ENCODE data around the gene IL17RE. TPM values are rescaled to one million over a fixed set of nuclear protein-coding genes. Genes with fewer than 3 reads are reported as not detected.
A peak's percentile ranks its signal among the peaks of the same experiment; 100 is the strongest.
"Not testable (repeated sequence)": the region's sequence is repeated elsewhere in the genome, so short reads cannot be mapped to it uniquely, and the experiment has no call there.

Gene IL17RE, protein sequence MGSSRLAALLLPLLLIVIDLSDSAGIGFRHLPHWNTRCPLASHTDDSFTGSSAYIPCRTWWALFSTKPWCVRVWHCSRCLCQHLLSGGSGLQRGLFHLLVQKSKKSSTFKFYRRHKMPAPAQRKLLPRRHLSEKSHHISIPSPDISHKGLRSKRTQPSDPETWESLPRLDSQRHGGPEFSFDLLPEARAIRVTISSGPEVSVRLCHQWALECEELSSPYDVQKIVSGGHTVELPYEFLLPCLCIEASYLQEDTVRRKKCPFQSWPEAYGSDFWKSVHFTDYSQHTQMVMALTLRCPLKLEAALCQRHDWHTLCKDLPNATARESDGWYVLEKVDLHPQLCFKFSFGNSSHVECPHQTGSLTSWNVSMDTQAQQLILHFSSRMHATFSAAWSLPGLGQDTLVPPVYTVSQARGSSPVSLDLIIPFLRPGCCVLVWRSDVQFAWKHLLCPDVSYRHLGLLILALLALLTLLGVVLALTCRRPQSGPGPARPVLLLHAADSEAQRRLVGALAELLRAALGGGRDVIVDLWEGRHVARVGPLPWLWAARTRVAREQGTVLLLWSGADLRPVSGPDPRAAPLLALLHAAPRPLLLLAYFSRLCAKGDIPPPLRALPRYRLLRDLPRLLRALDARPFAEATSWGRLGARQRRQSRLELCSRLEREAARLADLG
- total RNA-seq (2014; rRNA removed; shearing (Covaris generic)) = 0.81 and 1.3 TPM in 2 replicates

GRCh38 chr3:9902372-9903237, at the start of gene IL17RE:
TSS of gene IL17RE (plus strand) at chr3:9902848. CDS start at chr3:9902933, 85 bp downstream.
- no peak for DNase-seq (ENCODE audit: low spot score)

GRCh38 chr3:9854291-9854940, 48.2 kb upstream of the IL17RE start:
- not testable (repeated sequence) for DNase-seq (ENCODE audit: low spot score)

DNA sequence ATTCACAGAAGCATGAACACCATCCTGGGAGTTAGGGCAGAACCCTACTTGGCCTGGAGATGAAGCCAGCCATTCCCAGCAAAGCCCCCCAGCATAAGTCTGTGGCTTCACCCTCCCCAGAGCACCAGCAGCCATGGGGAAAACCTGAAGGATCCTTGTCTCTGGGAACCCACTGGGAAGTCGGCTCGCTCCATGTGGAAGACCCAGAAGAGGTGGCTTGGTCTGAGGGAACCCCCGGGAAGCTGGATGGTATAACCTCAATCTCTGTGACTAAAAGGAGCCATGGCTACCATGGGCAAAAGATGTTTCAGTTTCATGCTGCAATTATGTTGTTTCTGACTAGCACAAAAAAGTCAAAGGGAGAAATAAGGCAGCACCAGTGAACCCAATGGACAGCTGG, 47.1 kb upstream of the IL17RE start:
- DNase-seq (ENCODE audit: low spot score) = no peak

GRCh38 chr3:9859530-9860025, 43.1 kb upstream of the IL17RE start:
- DNase-seq (ENCODE audit: low spot score) = no peak

DNA sequence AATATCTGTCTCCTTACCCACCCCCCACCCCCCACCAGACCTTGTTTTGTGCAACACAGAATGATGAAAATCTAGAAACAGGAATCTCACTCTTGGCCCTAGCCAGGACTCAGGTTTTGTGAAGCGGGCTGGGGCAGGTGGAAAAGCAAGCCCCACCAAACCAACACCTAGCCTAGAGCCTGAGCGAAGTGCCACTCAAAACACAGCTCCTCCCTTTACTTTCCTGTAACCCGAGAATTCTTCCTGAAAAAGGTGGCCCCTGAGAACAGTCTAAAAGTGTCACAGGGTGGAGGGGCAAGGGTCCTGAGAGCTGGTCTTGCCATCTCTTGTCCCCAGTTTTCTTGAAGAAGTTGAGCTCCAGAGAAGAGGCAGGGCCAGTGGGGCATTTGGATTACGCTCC, 41.4 kb upstream of the IL17RE start:
- no peak for DNase-seq (ENCODE audit: low spot score)

DNA sequence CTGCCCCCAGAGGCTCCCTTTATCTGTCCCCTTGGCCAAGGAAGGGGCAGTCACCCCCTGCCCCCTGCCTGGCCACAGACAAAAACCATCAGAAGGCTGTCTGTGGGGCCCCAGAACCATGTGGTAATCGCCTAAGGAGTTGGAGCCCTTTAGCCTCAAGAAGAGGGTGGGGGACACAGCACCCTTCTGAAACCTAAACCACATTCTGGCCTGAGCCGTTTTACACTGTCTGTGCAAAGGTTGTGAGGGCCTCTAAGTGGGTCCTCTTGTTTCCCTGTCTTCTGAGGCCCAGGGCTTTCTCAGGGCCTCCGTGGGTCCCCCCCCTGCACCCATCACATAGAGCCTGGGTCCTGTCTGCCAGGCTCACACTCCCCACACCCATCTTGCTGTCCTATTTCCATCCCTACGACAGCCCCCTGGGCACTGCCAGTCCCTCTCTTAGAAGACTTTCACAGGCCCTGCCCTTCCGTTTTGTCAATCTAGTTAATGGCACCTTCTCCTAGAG, 41.0 kb upstream of the IL17RE start:
- no peak for DNase-seq (ENCODE audit: low spot score)

DNA sequence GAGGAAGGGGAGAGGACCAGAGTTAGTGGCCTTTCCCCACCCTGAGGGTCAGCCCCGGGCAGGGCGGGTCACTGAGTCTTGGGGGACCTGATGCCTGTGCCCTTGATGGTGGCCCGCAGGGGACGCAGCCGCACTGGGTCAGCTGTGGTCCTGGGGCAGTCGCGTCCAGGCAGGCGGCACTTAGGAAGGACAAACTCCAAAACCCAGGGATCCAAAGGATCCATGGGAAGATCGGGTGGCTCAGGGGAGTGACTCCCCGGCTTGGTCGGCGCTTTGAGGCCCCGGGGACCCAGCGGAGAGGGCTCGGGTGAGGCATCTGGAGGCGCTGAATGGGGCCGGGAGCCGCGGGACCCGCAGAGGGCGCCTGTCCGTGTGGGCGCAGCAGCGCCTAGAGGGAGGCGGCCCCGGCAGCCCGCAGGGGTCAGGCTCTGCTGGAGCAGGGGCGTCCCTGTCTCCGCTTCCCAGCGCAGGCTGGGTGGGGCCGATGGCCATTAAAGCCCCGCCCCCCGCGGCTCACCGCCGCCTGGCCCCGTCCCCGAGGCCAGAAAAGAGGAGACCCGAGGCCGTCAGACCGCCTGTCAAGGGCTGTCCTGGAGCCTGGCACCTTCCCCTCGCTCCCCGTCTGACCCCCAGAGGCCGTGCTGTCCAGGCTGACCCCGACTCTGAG, 40.1 kb upstream of the IL17RE start:
- no peak for DNase-seq (ENCODE audit: low spot score)

- no peak for DNase-seq (ENCODE audit: low spot score)
Observed at GRCh38 chr3:9863058-9863772, 39.4 kb upstream of the IL17RE start.

GRCh38 chr3:9864200-9864927, 38.3 kb upstream of the IL17RE start:
- DNase-seq (ENCODE audit: low spot score) = peak; percentile 16

DNA sequence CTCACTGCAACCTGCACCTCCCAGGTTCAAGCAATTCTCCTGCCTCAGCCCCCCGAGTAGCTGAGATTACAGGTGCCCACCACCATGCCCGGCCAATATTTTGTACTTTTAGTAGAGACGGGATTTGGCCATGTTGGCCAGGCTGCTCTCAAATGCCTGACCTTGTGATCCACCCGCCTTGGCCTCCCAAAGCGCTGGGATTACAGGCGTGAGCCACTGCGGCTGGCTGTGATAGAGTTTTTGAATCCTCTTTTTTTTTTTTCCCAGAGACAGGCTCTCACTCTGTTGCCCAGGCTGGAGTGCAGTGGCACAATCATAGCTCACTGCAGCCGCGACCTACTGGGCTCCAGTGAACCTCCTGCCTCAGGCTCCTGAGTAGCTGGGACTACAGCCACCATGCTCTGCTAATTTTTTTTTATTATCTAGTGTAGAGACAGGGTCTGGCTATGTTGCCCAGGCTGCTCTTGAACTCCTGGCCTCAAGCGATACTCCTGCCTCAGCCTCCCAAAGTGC, 37.5 kb upstream of the IL17RE start:
- DNase-seq (ENCODE audit: low spot score) = not testable (repeated sequence)

DNA sequence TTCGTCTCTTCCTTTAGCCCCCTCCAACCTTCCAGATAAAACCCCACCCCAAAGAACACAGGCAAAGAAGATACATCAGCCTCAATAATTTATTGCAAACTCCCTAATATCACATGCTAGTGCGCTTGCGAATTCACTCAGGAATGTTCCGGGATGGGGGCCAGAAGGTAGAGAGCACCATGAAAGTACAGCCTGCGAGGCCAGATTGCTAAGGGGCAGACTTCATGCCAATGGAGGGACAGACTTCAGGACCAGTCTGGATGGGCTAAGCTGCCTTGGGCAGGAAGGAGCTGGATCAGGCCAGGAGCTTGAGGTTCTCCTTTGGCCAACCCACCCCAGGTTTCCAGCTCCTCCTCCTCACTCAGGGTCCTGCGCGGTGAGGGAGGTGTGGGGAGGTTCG, 36.0 kb upstream of the IL17RE start:
- DNase-seq (ENCODE audit: low spot score) = no peak

DNA sequence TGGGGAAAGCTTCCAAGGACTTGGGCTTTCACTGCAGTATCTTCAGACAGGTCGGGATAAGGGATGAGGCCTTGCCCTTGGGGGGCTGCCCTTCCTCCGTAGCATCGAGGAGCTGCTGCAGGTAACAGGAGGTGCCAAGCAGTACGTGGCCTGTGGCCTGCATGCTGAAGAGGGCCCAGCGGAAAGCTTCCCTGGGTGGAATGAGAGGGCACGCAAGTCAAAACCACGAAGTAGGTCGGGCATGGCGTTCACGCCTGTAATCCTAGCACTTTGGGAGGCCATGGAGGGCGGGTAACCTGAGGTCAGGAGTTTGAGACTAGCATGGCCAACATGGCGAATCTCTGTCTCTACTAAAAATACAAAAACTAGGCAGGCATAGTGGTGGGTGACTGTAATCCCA, 35.5 kb upstream of the IL17RE start:
- DNase-seq (ENCODE audit: low spot score) = no peak

DNA sequence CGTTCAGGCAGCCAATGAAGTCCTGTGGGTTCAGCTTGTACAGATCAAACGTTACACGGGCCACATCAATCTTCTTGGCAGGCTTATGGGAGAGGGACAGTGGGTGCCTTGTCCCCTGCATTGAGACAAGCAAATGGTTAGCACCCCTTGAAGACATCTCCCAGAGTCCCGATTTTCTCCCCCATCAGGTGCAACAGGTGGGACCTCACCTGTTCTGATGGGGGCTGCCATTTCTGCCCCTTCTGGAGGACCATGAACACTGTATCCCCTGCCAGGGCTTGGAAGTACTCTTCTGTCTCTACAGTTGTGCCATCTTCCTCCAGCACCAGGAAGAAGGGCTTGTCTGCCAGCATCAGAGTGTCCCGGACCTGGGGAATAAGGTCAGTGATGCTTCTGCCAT, 32.7 kb upstream of the IL17RE start:
- no peak for DNase-seq (ENCODE audit: low spot score)

DNA sequence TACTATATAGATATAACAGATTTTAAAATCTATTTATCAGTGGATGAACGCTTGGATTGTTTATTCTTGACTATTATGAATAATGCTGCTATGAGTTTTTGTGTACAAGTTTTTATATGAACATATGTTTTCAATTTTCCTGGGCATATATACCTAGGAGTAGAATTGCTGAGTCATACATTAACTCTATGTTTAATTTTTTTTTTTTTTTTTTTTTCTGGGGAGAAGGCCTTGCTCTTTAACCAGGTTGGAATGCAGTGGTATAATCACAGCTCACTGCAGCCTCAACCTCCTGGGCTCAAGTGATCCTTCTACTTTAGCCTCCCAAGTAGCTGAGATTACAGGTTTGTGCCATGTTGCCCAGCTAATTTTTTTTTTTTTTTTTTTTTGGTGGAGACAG, 31.7 kb upstream of the IL17RE start:
- peak; percentile 51 for DNase-seq (ENCODE audit: low spot score)

- DNase-seq (ENCODE audit: low spot score) = not testable (repeated sequence)
Observed at GRCh38 chr3:9872067-9872466, 30.6 kb upstream of the IL17RE start.

DNA sequence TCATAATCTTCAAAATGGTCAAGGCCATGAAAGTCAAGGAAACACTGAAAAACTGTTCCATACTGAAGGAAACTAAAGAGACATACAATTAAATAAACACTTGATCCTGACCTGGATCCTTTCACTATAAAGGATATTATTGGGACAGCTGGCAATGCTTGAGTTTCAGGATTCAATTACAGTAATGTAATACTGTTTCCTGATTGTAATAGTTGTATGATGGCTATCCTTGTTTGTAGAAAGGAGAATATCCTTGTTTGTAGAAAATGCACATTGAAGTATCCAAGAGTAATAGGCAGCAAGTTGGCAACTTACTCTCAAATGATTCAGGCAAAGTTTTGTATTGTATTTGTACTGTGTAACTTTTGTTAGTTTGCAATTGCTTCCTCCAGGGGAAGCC, 27.2 kb upstream of the IL17RE start:
- DNase-seq (ENCODE audit: low spot score) = no peak

- not testable (repeated sequence) for DNase-seq (ENCODE audit: low spot score)
Observed at GRCh38 chr3:9876255-9876654, 26.4 kb upstream of the IL17RE start.

- no peak for DNase-seq (ENCODE audit: low spot score)
Observed at GRCh38 chr3:9876991-9877390, 25.7 kb upstream of the IL17RE start.

DNA sequence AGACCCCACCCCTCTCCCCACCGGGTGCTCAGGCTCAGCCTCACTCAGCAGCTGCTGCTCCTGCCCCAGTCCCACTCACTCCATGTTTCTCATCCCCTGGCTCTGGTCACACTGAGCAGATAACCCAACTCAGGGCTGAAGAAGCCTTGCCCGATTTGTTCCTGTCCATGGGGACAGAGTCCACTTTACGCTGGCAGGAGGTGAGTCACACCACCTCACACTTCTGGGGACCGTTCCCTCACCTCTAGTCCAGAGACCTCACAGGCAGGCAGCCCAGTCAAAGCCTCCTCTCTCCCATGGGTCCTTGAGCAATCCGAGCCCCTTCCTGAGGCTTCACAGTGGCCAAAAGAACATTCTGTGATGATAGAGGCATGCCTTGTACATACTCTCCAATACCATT, 23.9 kb upstream of the IL17RE start:
- DNase-seq (ENCODE audit: low spot score) = no peak

Measured in A172 (cell line).